Immature natural killer cell (primary cell): Measurements from ENCODE around the gene PID1. TPM values are rescaled to one million over a fixed set of nuclear protein-coding genes. Genes with fewer than 3 reads are reported as not detected.

Experiments
- DNase-seq, 3 donors: peaks; one replicate each; pipeline ENCODE4 v3.0.0; 2022; ENCODE audit warnings: mixed read lengths in 1 of 3
- H3K27ac Mint-ChIP-seq, 6 donors: one replicate each; pipeline ENCODE4 v1.8.0; 2020; ENCODE audit warnings: mixed read lengths in 6 of 6, mild to moderate bottlenecking in 5 of 6, inconsistent platforms in 4 of 6, moderate library complexity in 3 of 6
- H3K27me3 Mint-ChIP-seq, 3 donors: one replicate each; pipeline ENCODE4 v1.8.0; 2020 to 2021; ENCODE audit warnings: low read depth in 3 of 3, mild to moderate bottlenecking in 3 of 3, mixed read lengths in 3 of 3, moderate library complexity in 3 of 3, inconsistent platforms in 1 of 3
- H3K36me3 Mint-ChIP-seq, 3 donors: one replicate each; pipeline ENCODE4 v1.8.0; 2020; ENCODE audit warnings: mixed read lengths in 3 of 3, inconsistent platforms in 2 of 3, mild to moderate bottlenecking in 2 of 3
- H3K4me1 Mint-ChIP-seq, 2 donors: one replicate each; pipeline ENCODE4 v1.8.0; 2020; ENCODE audit warnings: inconsistent platforms in 2 of 2, mild to moderate bottlenecking in 2 of 2, mixed read lengths in 2 of 2, moderate library complexity in 1 of 2
- H3K4me3 Mint-ChIP-seq, 5 donors: one replicate each; pipeline ENCODE4 v1.8.0; 2020; ENCODE audit warnings: mild to moderate bottlenecking in 5 of 5, mixed read lengths in 5 of 5, inconsistent platforms in 3 of 5, moderate library complexity in 3 of 5
- H3K9me3 Mint-ChIP-seq, 6 donors: one replicate each; pipeline ENCODE4 v1.8.0; 2020; ENCODE audit warnings: mild to moderate bottlenecking in 6 of 6, mixed read lengths in 6 of 6, inconsistent platforms in 4 of 6, moderate library complexity in 3 of 6
- polyA plus RNA-seq, 3 donors: library from polyadenylated mRNA; unstranded; fragments of 300-500 nt; fragmentation: Illumina TruSeq; gene quantifications; one replicate each; pipeline ENCODE4 v1.2.3, GENCODE V29; 2021

Gene PID1
- polyA plus RNA-seq, 3 donors from 2014 or later = 0.38 to 2.8 TPM; not detected in 1

DNA sequence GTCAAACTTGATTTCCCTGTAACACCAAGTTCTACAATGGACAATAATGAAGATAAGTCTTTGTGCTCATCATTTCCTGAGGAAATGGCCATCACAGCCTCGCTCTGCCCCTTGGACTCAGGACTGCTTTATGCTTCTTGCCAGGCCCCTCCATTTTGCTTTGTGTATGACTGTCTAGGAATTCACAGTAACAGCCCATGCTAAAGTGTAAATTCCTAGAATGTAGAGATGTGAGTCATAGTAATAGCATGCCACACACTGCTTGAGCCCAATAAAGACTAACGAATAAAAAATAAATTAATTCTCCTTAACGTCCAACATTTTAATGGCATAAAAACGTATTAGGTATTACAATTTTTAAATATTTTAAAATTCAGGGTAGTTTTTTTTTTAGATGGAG lies 226.5 kb downstream of the PID1 start:
- Mint-ChIP-seq H3K4me1 (no peaks in the 10 kb centered on the region), H3K27ac (no peak overlapping the region), H3K9me3 (peaks cover 0 to 30% (median 5%) of the 10 kb centered on the region in 6 donors), H3K4me3 (no peak overlapping the region), H3K36me3 (no peaks in the 10 kb centered on the region), H3K27me3 (no peaks in the 10 kb centered on the region)
- DNase-seq = no peak

DNA sequence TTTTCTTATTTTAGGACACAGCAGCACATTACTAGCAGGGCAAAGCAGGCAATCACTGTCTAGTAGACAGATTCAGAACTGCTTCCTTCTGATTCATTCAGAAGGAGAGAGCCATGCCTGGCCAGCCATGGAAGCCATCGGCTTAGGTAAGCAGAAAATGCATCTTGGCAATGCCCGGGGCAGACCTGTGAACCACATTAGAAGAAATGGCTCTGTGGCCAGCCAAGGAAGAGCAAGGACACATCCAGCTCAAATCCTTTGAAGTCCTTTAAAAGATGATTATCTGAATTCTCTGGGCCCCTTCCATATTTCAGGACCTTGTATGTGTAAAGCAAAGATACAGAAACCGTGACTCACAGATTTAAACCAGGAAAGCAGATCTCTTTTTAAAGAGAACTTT lies 227.4 kb downstream of the PID1 start:
- Mint-ChIP-seq H3K4me1 (no peaks in the 10 kb centered on the region), H3K27ac (no peak overlapping the region), H3K36me3 (no peaks in the 10 kb centered on the region), H3K9me3 (peaks cover 0 to 21% (median 6%) of the 10 kb centered on the region in 6 donors), H3K4me3 (no peak overlapping the region), H3K27me3 (no peaks in the 10 kb centered on the region)
- no peak for DNase-seq

DNA sequence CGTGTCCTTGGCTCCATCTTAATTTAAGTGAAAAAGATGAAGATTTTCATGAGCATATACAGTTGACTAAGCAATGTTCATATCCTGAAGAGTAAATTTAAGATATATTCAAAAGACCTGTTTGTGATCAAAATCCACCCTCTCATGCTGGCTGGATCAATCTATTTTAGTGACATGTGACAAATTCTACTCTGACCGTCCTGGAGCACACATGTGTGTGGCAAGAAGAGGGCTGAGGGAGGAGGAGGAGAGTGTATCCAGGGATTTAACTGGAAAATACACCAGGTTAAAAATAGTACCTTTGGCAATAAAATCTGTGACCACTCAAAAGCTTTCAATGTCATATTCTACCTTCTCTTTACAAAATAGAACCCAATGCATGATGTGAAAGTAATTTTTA lies 228.7 kb downstream of the PID1 start:
- no peak for DNase-seq
- no peaks in the 10 kb centered on the region for H3K4me1 Mint-ChIP-seq
- H3K27me3 Mint-ChIP-seq = no peaks in the 10 kb centered on the region
- H3K36me3 Mint-ChIP-seq = no peaks in the 10 kb centered on the region
- no peak overlapping the region for H3K27ac Mint-ChIP-seq
- H3K9me3 Mint-ChIP-seq = peaks cover 2 to 14% (median 6%) of the 10 kb centered on the region in 6 donors
- H3K4me3 Mint-ChIP-seq = no peak overlapping the region

DNA sequence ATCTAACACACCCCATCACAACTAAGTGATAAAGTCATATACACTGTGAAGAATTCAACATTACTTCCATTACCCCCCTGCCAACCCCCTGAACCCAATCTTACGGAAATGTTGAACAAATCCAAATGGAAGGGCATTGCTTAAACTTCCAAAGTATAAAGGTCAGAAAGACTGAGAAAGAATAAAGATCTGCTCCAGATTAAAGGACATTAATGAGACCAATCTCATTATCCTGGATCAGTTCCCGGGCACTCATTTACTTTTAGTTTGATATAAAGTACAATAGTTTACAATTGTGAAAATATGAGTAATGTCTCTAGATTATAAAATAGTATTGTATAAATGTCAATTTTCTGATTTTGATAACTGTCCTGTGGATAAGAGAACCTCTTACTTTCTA lies 229.4 kb downstream of the PID1 start:
- Mint-ChIP-seq H3K4me3 (no peak overlapping the region), H3K27ac (no peak overlapping the region), H3K4me1 (no peaks in the 10 kb centered on the region), H3K9me3 (peaks cover 2 to 10% (median 6%) of the 10 kb centered on the region in 6 donors), H3K27me3 (no peaks in the 10 kb centered on the region), H3K36me3 (no peaks in the 10 kb centered on the region)
- DNase-seq = no peak

DNA sequence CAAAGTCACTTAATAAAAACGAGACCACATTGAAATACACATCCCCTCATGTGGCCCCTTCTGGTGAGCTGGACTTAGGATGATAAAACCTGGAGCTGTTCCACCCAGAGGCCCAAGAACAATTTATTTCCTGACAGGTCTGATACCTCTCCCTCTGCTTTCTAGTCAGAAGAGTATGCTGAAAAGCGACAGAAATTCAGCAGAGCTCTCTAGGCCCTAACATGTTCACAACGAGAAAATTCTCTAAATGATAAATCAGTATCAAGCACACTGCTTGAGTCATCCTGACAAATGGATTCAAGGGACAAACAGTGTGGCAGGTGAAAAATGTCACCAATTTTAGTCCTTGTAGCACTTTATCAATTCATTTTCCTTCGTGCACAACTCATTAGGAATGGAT lies 233.5 kb downstream of the PID1 start:
- H3K4me3 Mint-ChIP-seq = no peak overlapping the region
- peaks cover 0 to 3% (median 0%) of the 10 kb centered on the region in 3 donors for H3K27me3 Mint-ChIP-seq
- H3K36me3 Mint-ChIP-seq = no peaks in the 10 kb centered on the region
- DNase-seq = no peak
- H3K9me3 Mint-ChIP-seq = peaks cover 2 to 14% (median 6%) of the 10 kb centered on the region in 6 donors
- no peaks in the 10 kb centered on the region for H3K4me1 Mint-ChIP-seq
- H3K27ac Mint-ChIP-seq = no peak overlapping the region

DNA sequence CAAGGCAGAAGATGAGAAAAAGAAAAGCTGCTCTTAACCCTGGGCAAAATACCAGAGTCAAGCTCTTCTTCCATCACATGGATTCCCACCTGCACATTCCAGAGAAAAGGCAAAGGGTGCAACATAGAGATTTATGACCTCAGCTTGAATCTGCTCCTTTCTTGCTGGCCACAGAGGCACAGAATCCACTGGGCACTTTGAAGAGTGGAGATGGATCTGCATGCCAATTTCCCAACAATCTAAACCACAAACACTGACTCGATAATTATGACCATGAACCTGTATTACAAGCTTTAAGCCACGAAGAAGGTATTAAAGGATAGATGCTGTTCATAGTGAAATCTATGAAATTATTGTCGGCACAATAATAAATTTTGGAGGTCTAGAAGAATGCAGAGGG lies 237.3 kb downstream of the PID1 start:
- Mint-ChIP-seq H3K36me3 (no peaks in the 10 kb centered on the region), H3K27me3 (peaks cover 0 to 3% (median 0%) of the 10 kb centered on the region in 3 donors), H3K4me1 (no peaks in the 10 kb centered on the region), H3K27ac (no peak overlapping the region), H3K9me3 (peaks cover 1 to 24% (median 7%) of the 10 kb centered on the region in 6 donors), H3K4me3 (no peak overlapping the region)
- no peak for DNase-seq

DNA sequence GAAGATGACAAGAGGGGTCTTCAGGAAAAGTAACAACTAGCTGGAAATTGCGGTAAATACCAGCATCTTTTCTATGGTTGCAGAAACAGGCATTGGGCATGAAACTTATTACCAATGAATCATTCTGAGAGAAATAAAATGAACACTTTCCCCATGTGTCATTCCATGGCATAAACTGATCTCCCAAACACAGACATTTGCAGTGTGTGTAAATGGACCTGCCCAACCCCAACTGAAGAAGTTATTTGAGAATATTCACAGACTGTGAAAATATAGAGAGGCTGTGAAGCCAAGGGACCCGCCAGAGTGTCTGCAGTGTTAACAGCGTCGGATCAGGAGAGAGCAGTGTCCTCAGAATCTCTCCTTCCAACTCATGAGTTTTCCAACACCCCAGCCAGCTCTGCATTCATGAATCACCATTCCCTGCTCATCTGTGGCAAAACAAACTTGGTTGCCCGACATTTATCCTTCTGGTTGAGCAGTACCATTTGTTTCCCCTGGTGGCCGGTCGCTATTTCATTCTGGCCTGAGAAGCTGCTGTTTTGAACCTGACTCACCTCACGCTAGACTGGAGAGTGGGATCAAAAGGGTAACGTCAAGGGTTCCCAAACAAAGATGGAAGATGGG lies 238.4 kb downstream of the PID1 start:
- H3K27ac Mint-ChIP-seq = no peak overlapping the region
- peaks cover 1 to 3% (median 2%) of the 10 kb centered on the region in 3 donors for H3K27me3 Mint-ChIP-seq
- no peak for DNase-seq
- H3K4me3 Mint-ChIP-seq = no peak overlapping the region
- H3K9me3 Mint-ChIP-seq = peaks cover 1 to 27% (median 8%) of the 10 kb centered on the region in 6 donors
- no peaks in the 10 kb centered on the region for H3K36me3 Mint-ChIP-seq
- no peaks in the 10 kb centered on the region for H3K4me1 Mint-ChIP-seq

DNA sequence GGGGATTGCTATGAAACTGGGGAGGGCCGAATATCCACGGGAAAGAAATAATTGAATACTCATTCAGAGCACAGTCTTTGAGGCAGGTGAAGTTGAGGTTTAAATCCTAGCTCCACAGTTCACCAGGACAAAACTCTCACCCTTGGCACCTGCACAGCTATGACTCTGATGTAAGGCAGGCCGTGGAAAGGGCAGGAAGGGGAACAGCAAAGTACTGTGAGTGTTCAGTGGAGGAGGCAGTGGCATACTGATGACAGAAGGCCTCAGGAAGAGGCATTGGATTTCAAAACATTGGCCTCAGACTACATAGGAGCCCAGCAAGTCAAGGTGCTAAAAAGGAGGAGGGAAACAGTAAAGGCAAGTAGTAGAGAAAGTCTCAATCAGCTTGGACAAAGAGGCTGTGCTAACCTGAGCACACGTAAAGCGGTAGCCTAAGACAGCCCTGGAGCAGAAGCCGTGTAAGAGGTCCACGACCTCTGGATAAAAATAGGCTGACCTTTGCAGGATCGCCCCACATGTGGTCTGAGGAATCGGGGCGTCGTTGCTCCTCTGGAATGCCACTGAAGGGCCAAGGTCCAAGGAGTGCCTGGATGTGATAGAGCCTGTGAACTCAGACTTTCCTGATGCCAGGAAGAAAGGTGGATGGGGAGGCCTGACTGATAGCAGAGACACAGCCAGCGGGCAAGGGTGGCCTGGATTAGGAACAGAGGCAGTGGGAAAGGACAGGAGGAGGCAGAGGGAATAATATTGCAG lies 243.6 kb downstream of the PID1 start:
- H3K27me3 Mint-ChIP-seq = peaks cover 0 to 3% (median 2%) of the 10 kb centered on the region in 3 donors
- H3K4me1 Mint-ChIP-seq = no peaks in the 10 kb centered on the region
- peaks cover 3 to 38% (median 10%) of the 10 kb centered on the region in 6 donors for H3K9me3 Mint-ChIP-seq
- H3K4me3 Mint-ChIP-seq = no peak overlapping the region
- peaks cover 0 to 3% (median 0%) of the 10 kb centered on the region in 3 donors for H3K36me3 Mint-ChIP-seq
- no peak overlapping the region for H3K27ac Mint-ChIP-seq
- DNase-seq = no peak

DNA sequence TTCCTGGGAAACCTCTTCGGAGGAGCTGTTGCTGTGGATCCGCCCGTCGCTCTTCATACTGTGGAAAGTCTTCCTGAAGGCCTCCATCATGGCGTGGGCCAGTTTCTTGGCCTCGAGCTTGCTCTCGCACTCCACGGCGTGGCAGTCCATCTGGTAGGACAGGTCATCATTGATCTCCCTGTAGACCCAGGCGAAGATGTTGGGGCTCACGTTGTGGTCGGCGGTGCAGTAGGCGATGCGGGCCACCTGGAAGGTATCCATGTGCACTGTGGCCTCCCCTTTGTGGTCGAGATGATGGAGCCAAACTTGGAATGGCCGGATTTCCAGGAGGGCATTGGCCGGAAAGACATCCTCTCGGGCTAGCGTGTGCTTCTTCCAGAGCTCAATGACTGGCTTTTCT lies 245.4 kb downstream of the PID1 start:
- Mint-ChIP-seq H3K27me3 (peaks cover 0 to 3% (median 2%) of the 10 kb centered on the region in 3 donors), H3K36me3 (peaks cover 0 to 3% (median 0%) of the 10 kb centered on the region in 3 donors), H3K4me1 (no peaks in the 10 kb centered on the region), H3K27ac (no peak overlapping the region), H3K4me3 (no peak overlapping the region), H3K9me3 (peaks cover 3 to 30% (median 10%) of the 10 kb centered on the region in 6 donors)
- DNase-seq = no peak

DNA sequence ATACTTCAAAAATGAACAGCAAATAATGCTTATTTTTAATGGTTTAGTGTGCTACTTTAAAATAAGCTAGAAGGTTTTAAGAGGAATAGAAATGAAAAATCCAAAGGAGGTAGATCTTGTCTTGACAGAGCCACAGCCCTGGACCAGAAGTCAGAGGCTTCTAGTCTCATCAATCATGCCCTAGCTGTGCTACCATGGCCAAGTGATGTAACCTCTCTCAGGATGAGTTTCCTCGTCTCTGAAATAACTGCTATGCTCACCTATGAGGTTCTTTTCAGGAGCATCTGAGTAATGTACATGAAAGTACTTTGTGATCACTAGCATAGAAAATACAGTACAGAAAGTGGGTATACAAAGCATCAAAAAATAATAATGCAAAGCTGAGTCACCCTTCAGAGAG lies 248.4 kb downstream of the PID1 start:
- DNase-seq = no peak
- Mint-ChIP-seq H3K27ac (no peak overlapping the region), H3K9me3 (peaks cover 0 to 41% (median 11%) of the 10 kb centered on the region in 6 donors)

DNA sequence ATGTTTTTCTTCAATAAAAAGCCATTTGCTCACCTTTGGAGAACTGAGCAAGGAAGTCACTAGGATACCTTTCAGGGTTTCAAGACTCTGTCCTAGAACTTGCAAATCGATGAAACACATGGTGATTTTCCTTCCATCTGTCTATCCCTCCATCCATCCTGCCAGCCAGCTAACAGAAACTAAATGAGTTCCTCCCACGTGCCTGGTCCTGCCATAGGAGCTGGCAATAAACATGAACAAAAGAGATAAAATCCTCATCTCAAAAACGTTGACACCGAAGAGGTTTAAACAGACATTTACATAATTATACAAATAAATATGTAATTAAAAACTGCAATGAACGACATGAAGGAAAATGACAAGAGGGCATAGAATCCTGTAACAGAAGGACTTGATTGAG lies 249.0 kb downstream of the PID1 start:
- H3K4me3 Mint-ChIP-seq = no peak overlapping the region
- no peaks in the 10 kb centered on the region for H3K36me3 Mint-ChIP-seq
- peaks cover 0 to 40% (median 12%) of the 10 kb centered on the region in 6 donors for H3K9me3 Mint-ChIP-seq
- H3K4me1 Mint-ChIP-seq = no peaks in the 10 kb centered on the region
- no peak overlapping the region for H3K27ac Mint-ChIP-seq
- DNase-seq = no peak
- H3K27me3 Mint-ChIP-seq = peaks cover 0 to 2% (median 0%) of the 10 kb centered on the region in 3 donors

More for the DNA sequence above, 248.4 kb downstream of the PID1 start:
- H3K27me3 Mint-ChIP-seq = peaks cover 0 to 2% (median under 1%) of the 10 kb centered on the region in 3 donors
- H3K4me1 Mint-ChIP-seq = no peaks in the 10 kb centered on the region
- no peak overlapping the region for H3K4me3 Mint-ChIP-seq
- peaks cover 0 to 3% (median 0%) of the 10 kb centered on the region in 3 donors for H3K36me3 Mint-ChIP-seq

DNA sequence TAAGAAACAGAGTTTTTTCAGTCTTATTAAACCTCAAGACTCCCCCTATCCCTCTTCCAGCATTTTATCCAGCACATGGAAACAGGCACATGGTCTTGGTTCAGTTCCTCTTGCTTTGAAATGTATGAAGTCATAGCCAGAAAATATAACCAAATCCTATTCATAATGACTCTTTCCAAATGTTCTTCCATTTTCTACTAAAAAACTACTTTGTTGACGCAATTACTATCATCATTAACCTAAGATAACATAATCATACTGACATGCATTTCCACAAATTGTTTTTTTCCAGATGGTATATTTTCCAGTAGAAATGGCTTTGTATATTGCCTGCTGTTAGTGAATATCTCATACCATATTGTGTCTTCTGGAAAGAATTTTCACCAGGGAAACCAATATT lies 261.3 kb downstream of the PID1 start:
- DNase-seq = no peak
- Mint-ChIP-seq H3K4me3 (no peak overlapping the region), H3K4me1 (no peaks in the 10 kb centered on the region), H3K36me3 (no peaks in the 10 kb centered on the region), H3K27me3 (no peaks in the 10 kb centered on the region), H3K27ac (no peak overlapping the region), H3K9me3 (peaks cover 5 to 28% (median 12%) of the 10 kb centered on the region in 6 donors)

DNA sequence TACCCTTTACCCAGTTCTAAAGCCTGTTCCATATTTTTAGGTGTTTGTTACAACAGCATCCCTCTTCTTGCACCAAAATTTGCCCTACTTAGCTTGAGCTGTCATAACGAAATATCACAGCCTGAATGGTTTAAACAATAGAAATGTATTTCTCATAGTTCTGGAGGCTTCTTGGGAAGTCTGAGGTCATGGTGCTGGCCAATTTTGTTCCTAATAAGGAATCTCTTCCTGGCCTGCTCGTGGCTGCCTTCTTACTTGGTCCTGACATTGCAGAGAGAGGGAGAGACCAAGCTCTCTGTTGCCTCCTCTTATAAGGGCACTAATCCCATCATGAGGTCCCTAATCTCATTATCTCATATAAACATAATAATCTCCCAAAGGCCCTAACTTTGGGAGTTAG lies 267.8 kb downstream of the PID1 start:
- no peak for DNase-seq
- no peaks in the 10 kb centered on the region for H3K36me3 Mint-ChIP-seq
- H3K9me3 Mint-ChIP-seq = peaks cover 7 to 48% (median 20%) of the 10 kb centered on the region in 6 donors
- peaks cover 0 to 5% (median under 1%) of the 10 kb centered on the region in 3 donors for H3K27me3 Mint-ChIP-seq
- H3K4me3 Mint-ChIP-seq = no peak overlapping the region
- no peaks in the 10 kb centered on the region for H3K4me1 Mint-ChIP-seq
- H3K27ac Mint-ChIP-seq = no peak overlapping the region

DNA sequence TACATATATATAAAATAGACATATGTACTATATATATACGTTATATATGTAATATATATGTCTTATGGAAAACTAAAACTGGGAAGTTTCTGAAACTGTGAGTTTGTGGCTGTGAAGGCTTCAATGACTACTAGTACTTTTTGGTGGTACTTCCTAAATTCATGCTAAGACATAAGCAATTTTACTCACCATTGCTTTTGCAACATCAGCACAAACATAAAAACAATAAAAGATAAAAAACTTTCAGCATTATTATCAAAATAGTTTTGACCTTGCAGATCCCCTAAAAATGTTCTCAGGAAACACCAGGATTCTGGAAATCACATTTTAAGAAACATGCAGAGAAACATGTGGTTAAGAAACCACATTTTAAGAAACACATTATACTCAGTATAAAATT lies 269.9 kb downstream of the PID1 start:
- H3K4me1 Mint-ChIP-seq = no peaks in the 10 kb centered on the region
- peaks cover 9 to 48% (median 23%) of the 10 kb centered on the region in 6 donors for H3K9me3 Mint-ChIP-seq
- no peak for DNase-seq
- H3K36me3 Mint-ChIP-seq = no peaks in the 10 kb centered on the region
- H3K27ac Mint-ChIP-seq = no peak overlapping the region
- H3K4me3 Mint-ChIP-seq = no peak overlapping the region
- peaks cover 0 to 5% (median 2%) of the 10 kb centered on the region in 3 donors for H3K27me3 Mint-ChIP-seq
